ENCODE results near the gene FES. TPM values are rescaled to one million over a fixed set of nuclear protein-coding genes. Genes with fewer than 3 reads are reported as not detected.

FES gene
- total RNA-seq, 1 donor from 2014 or later = 15.1 TPM

DNA sequence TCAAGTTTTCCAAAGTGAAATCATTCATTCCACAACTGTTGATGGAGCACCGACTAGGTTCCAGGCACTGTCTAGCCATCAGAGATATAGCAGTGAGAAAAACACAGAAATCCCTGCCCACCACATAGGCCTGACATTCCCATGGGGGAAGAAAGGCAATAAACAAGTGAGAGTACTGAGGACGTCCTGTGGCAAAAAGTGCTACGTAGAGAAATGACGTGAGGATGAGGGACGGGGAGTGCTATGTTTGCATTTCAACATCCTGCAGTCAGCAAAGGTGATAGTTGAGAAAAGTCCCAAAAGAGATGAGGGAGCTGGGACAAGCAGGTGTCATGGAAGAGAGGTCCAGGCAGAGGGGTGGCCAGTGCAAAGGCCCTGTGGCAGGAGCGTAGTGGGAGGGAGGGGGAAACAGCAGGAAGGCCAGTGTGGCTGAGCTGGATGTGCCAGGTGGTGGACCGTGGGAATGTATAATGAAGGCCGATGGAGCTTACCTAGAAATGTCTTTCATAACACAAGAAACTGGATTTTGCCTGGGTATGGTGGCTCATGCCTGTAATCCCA lies 26.3 kb upstream of the FES start:
- Histone ChIP-seq H3K36me3 (ENCODE audit: control insufficient read depth, insufficient read depth, low read length) (no peaks in the 10 kb centered on the region), H3K27me3 (ENCODE audit: control insufficient read depth, insufficient read depth, low read length) (no peaks in the 10 kb centered on the region), H3K4me3 (ENCODE audit: low read depth, low read length) (no peak overlapping the region)
- TF ChIP-seq, protein P1, sequence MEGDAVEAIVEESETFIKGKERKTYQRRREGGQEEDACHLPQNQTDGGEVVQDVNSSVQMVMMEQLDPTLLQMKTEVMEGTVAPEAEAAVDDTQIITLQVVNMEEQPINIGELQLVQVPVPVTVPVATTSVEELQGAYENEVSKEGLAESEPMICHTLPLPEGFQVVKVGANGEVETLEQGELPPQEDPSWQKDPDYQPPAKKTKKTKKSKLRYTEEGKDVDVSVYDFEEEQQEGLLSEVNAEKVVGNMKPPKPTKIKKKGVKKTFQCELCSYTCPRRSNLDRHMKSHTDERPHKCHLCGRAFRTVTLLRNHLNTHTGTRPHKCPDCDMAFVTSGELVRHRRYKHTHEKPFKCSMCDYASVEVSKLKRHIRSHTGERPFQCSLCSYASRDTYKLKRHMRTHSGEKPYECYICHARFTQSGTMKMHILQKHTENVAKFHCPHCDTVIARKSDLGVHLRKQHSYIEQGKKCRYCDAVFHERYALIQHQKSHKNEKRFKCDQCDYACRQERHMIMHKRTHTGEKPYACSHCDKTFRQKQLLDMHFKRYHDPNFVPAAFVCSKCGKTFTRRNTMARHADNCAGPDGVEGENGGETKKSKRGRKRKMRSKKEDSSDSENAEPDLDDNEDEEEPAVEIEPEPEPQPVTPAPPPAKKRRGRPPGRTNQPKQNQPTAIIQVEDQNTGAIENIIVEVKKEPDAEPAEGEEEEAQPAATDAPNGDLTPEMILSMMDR (IDR thresholded peaks at IDR 0.05; ENCODE audit: insufficient read depth, low read length, poor library complexity, severe bottlenecking) = no peak
- no peak for DNase-seq (ENCODE audit: low read depth)

GRCh38 chr15:90859234-90860131 lies 24.8 kb upstream of the FES start:
- TF ChIP-seq, protein P1 (IDR thresholded peaks at IDR 0.05; ENCODE audit: insufficient read depth, low read length, poor library complexity, severe bottlenecking) = no peak
- no peak for DNase-seq (ENCODE audit: low read depth)
- H3K27me3 ChIP-seq (ENCODE audit: control insufficient read depth, insufficient read depth, low read length) = no peaks in the 10 kb centered on the region
- no peak overlapping the region for H3K4me3 ChIP-seq (ENCODE audit: low read depth, low read length)
- no peaks in the 10 kb centered on the region for H3K36me3 ChIP-seq (ENCODE audit: control insufficient read depth, insufficient read depth, low read length)

GRCh38 chr15:90860450-90860849 lies 23.9 kb upstream of the FES start:
- DNase-seq (ENCODE audit: low read depth) = no peak
- TF ChIP-seq, protein P1 (IDR thresholded peaks at IDR 0.05; ENCODE audit: insufficient read depth, low read length, poor library complexity, severe bottlenecking) = no peak
- no peaks in the 10 kb centered on the region for H3K27me3 ChIP-seq (ENCODE audit: control insufficient read depth, insufficient read depth, low read length)

DNA sequence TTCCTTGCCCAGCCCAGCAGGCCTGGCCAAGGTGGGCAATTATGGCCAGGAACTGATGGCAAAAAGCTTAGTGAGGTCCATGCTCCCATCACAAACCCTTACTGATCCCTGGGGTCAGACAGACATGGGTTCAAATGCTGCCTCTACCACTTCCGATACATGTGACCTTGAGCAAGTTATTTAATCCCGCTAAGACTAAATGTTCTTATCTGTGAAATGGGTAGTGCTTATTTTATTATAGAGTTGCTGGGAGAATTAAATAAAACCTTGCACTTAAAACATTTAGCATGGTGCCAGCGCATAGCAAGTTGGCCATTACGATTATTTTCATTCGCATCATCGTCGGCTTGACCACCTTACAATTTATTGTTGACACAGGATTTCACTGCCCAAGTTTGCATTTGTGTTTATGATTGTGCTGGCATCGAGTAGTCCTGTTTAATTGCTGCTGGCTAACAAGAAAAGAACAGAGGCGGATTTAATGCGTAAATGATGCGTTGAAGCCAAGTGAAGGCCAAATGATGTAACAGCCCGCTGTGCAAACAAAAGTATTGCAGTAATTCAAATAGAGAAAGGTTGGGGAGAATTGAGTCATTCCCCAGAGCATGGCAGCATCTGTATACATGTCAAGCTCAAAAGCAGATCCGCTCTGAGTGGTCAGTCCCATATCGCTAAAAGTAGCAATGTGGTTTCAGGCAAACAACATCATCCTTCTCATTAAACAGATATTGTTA lies 23.2 kb upstream of the FES start:
- TF ChIP-seq, protein P1 (IDR thresholded peaks at IDR 0.05; ENCODE audit: insufficient read depth, low read length, poor library complexity, severe bottlenecking) = no peak
- Histone ChIP-seq H3K4me3 (ENCODE audit: low read depth, low read length) (no peak overlapping the region), H3K27me3 (ENCODE audit: control insufficient read depth, insufficient read depth, low read length) (no peaks in the 10 kb centered on the region), H3K36me3 (ENCODE audit: control insufficient read depth, insufficient read depth, low read length) (no peaks in the 10 kb centered on the region)
- DNase-seq (ENCODE audit: low read depth) = no peak

More at GRCh38 chr15:90860450-90860849, 23.9 kb upstream of the FES start:
- no peaks in the 10 kb centered on the region for H3K36me3 ChIP-seq (ENCODE audit: control insufficient read depth, insufficient read depth, low read length)
- H3K4me3 ChIP-seq (ENCODE audit: low read depth, low read length) = no peak overlapping the region

GRCh38 chr15:90862487-90862886 lies 21.8 kb upstream of the FES start:
- no peak for DNase-seq (ENCODE audit: low read depth)
- Histone ChIP-seq H3K27me3 (ENCODE audit: control insufficient read depth, insufficient read depth, low read length) (no peaks in the 10 kb centered on the region), H3K36me3 (ENCODE audit: control insufficient read depth, insufficient read depth, low read length) (no peaks in the 10 kb centered on the region), H3K4me3 (ENCODE audit: low read depth, low read length) (no peak overlapping the region)
- TF ChIP-seq, protein P1 (IDR thresholded peaks at IDR 0.05; ENCODE audit: insufficient read depth, low read length, poor library complexity, severe bottlenecking) = no peak
